ENCODE results near the gene NME9. TPM values are rescaled to one million over a fixed set of nuclear protein-coding genes. Genes with fewer than 3 reads are reported as not detected.

NME9 gene
- polyA plus RNA-seq, 4 donors, result 1.7 to 4.6 (median 3.4) TPM

- no peak for DNase-seq (ENCODE audit: low read depth in 4 of 4, low spot score in 2 of 4)
Observed at GRCh38 chr3:138338244-138338643, 8.6 kb upstream of the NME9 start.

DNA sequence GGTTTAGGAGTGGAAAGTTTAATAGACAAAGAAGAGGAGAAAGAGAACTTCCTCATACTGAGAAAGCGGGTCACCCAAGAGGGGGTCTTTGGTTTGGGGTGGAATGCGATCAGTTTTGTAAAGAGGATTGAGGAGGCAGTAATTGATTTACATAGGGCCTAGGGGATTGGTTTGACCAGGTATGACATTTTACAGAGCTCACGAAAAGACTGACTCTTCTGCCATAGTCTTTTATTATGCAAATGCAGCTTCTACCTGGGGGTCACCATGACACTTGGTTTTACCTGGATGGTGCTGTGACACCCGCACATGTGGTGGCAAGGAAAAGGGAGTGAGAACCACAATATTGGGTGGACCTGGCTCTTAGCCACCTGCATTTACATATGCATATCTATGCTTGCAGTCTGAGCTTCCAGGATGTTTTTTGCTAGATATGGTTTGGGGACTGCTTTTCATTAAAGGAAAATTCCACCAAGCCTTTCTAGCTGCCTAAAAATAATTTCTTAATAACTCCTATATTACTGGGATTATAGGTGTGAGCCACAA is 6.9 kb upstream of the NME9 start:
- DNase-seq (ENCODE audit: low read depth in 4 of 4, low spot score in 2 of 4), result no peak

- DNase-seq (ENCODE audit: low read depth in 4 of 4, low spot score in 2 of 4), result no peak
Observed at GRCh38 chr3:138334608-138335007, 5.0 kb upstream of the NME9 start.

- no peak for DNase-seq (ENCODE audit: low read depth in 4 of 4, low spot score in 2 of 4)
Observed at GRCh38 chr3:138332472-138333073, 2.9 kb upstream of the NME9 start.

DNA sequence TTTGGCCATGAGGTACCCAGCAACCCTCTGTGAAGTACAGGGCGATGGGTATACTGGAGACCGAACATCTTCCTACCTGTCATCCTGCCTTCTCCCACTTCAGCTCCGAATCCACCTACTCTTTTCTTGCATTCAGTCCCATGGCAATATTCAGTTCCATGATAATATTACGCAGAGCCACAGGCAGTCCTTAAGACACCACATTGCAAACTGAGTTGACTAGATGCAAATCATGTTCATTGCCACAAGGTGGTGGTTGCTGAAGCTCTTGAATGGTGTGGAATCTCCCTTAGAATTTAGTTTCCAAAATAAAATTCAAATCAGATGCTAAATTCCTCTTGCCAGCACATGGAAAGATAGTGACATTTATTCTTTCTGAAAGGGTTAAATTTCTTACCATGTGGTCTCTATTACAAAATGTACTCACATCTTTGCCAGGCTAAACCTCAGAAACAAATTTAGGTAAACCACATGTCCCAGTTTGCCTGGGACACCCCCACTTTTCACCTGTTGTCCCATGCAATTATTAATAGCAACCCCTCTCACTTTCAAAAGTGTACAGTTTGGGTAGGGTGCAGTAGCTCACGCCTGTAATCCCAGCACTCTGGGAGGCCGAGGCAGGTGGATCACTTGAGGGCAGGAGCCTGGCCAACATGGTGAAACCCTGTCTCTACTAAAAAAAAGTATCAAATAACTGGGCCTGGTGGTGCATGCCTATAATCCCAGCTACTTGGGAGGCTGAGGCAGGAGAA is 1.7 kb upstream of the NME9 start:
- no peak for DNase-seq (ENCODE audit: low read depth in 4 of 4, low spot score in 2 of 4)

GRCh38 chr3:138329984-138330293 is 288 bp upstream of the NME9 start:
- no peak for DNase-seq (ENCODE audit: low read depth in 4 of 4, low spot score in 2 of 4)

DNA sequence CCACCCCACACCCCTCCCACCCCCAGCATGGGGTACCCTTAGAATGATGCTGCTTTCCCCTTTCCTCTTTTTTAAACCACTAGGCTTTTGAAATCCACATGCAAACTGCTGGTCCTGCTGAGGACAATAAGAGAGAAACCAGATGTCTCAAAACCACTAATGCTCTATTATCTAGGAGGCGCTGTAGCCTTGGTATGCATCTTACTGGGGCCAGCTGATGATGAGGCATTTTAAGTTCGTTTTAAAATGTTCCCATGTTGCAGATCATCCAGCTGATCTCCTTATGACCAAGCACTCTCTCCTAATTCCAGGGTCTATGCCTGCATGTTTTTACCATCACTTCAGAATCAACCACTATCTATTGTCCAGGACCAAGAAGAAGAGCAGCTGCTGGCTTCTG is 1.3 kb downstream of the NME9 start:
- DNase-seq (ENCODE audit: low read depth in 4 of 4, low spot score in 2 of 4), result no peak

GRCh38 chr3:138327831-138328230 is 1.8 kb downstream of the NME9 start:
- DNase-seq (ENCODE audit: low read depth in 4 of 4, low spot score in 2 of 4), result no peak

DNA sequence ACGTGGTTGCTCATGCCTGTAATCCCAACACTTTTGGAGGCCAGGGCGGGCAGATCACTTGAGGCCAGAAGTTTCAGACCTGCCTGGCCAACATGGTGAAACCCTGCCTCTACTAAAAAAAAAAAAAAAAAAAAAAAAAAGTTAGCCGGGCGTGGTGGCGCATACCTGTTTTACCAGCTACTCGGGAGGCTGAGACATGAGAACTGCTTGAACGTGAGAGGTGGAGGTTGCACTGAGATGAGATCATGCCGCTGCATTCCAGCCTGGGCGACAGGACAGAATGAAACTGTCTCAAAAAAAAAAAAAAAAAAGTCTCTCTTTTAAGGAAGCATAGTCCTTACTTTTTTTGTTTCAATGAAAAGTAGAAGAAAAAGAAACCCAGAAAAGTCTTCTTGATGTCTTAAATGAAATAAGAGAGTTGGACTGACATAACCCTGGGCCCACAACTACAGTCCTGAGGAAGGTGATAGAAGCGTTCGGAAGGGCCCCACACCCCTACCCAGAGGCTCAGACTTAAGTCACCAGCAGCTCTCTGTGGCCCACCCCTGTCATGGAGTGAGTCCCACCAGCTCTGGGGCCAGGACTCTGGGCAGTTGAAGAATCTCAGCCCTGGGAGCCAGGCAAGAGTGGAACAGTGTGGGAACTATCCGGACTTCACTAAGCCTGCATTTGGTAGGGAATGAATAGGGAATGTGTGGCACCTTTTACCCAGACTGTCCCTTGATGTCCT is 2.6 kb downstream of the NME9 start:
- no peak for DNase-seq (ENCODE audit: low read depth in 4 of 4, low spot score in 2 of 4)

DNA sequence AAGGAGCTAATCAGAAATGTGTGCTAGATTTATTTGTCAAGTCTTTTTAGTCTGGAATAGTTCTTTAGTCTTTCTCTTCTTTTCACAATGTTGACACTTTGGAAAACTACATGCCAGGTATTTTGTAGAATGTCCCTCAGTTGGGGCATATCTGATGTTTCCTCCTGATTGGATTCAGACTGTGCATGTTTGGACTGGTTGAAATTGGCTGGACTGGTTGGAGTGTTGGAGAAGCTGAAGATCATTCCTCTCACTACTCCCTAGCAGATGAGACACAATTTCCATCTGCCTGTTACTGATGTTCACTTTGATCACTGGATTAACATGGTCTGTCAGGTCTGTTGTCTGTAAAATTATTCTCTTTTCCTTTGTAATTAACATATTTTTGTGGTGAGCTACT is 3.7 kb downstream of the NME9 start:
- no peak for DNase-seq (ENCODE audit: low read depth in 4 of 4, low spot score in 2 of 4)

DNA sequence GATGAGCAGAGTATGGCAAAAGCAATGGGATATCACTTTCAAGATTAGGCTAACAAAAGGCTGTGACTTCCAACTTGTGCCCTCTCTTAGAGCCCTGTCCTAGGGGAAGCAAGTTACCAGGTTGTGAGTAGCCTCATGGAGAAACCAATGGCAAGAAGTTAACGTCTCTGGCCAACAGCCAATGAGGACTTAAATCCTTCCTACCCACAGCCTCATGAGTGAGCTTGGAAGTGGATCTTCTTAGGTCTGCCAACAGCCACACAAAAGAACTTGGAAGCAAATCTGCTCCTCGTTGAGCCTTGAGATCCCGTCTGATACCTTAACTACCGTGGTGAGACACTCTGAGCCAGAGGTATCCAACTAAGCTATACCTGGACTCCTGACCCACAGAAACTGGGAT is 5.7 kb downstream of the NME9 start:
- no peak for DNase-seq (ENCODE audit: low read depth in 4 of 4, low spot score in 2 of 4)

DNA sequence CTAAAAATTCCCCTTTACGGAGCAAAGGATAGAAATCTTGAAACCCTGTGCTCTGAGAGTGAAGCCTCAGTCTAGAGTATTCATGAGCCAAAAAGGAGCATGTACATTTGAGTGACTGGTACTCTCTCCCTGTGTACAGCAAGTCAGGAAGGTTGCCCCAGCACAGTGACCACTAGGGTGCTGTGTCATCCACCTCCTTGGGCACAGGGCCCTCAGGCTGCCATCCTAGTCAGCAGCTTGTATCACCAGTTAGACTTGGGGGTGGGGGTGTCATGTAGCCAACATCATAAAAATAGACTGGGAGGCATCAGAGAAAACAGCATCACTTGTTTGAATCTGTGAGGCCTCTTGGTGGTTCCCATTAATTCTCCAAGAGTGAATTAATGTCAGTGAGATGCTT is 12.0 kb downstream of the NME9 start:
- no peak for DNase-seq (ENCODE audit: low read depth in 4 of 4, low spot score in 2 of 4)

DNA sequence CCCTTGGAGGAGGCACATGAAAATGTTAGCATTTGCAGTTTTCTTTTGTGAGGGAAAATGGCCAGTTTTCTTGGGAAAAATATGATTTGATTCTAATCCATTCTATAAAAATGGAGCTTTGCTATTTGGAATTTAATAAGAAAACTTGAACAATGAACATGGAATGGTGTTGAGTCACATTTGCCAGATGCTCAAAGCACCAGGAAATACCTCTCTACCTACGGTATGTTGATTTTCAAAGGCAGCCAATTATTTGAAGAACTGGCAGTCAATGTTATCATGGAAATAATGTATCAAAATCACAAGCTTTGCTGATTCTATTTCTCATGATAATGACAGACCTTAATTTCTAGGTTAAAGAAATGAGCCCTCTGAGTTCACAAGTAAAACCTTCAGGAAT is 14.9 kb downstream of the NME9 start:
- DNase-seq (ENCODE audit: low read depth in 4 of 4, low spot score in 2 of 4), result no peak

DNA sequence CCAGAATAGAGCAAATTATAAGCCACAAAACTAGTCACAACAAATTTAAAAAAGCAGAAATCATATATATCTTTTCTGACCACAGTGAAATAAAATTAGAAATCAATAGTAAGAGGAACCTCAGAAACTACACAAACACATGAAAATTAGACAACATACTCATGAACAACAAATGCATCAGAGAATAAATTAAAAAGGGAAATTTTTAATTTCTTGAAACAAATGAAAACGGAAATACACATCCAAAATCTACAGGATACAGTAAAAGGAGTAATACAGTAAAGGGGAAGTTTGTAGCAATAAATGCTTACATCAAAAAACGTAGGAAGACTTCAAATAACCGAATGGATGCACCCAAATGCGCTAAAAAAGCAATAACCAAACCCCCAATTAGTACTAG is 19.2 kb downstream of the NME9 start:
- no peak for DNase-seq (ENCODE audit: low read depth in 4 of 4, low spot score in 2 of 4)

DNA sequence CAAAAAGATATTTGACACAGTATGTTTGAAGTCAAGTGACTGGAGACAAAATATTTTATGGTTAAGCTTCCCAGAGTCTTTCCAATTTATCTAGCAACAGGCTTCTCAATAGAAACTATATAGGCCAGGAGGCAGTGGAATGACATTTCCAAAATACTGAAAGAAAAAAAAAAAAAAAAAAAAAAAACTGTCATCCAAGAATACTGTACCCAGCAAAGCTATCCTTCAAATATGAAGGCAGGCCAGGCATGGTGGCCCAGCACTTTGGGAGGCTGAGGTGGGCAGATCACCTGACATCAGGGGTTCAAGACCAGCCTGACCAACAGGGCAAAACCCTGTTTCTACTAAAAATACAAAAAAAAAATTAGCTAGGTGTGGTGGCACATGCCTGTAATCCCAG is 20.9 kb downstream of the NME9 start:
- no peak for DNase-seq (ENCODE audit: low read depth in 4 of 4, low spot score in 2 of 4)

DNA sequence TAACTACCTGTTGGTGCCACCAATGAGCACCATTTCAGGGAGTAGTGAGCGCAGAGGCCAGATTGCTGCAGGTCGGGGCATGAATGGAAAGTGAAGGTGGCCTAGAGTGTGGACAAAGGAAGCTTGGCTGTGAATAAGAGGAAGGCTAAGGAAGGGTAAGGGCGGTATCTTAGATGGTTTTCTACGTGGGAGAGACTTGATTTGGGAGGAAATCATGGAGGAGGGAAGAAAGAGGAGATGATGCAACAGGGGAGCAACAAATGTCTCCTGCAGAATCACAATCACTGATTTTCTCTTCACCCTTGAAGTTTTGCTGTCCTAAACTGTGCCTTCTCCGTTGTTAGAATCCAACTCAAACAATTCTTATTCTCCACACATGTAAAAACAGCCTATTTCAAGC is 21.8 kb downstream of the NME9 start:
- no peak for DNase-seq (ENCODE audit: low read depth in 4 of 4, low spot score in 2 of 4)

GRCh38 chr3:138303474-138303873 is 26.2 kb downstream of the NME9 start:
- no peak for DNase-seq (ENCODE audit: low read depth in 4 of 4, low spot score in 2 of 4)

GRCh38 chr3:138300647-138301046 is 29.0 kb downstream of the NME9 start:
- DNase-seq (ENCODE audit: low read depth in 4 of 4, low spot score in 2 of 4), result no peak

- DNase-seq (ENCODE audit: low read depth in 4 of 4, low spot score in 2 of 4), result no peak
Observed at GRCh38 chr3:138297876-138298275, 31.8 kb downstream of the NME9 start.

GRCh38 chr3:138297059-138297607 is 32.5 kb downstream of the NME9 start:
- DNase-seq (ENCODE audit: low read depth in 4 of 4, low spot score in 2 of 4), result no peak

GRCh38 chr3:138296639-138297038 is 33.0 kb downstream of the NME9 start:
- no peak for DNase-seq (ENCODE audit: low read depth in 4 of 4, low spot score in 2 of 4)

DNA sequence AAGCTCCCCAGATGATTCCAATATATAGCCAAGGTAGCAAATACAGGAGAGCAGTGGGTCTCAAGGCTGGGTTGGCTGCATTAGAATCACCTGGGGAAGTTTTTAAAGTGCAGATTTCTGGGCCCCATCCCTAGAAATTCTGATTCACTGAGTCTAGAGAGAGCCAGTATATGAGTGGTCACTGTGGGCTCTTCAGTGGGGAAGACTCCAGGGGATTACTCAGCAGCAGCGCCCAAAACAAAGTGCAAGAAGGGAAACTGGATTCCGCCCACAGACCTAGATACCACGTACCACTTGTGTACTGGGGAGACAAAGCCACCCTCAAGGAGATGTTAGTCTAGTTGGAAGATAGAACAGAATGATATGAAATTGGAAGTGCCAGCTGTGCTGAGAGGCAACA is 40.0 kb downstream of the NME9 start:
- DNase-seq (ENCODE audit: low read depth in 4 of 4, low spot score in 2 of 4), result no peak
